ENCODE measurements around the gene SELL. TPM values are rescaled to one million over a fixed set of nuclear protein-coding genes. Genes with fewer than 3 reads are reported as not detected.

Gene SELL
- total RNA-seq, 2 experiments from 2014 or later, result 0.16 to 2.2 TPM

- no peak overlapping the region for H3K27ac ChIP-seq (ENCODE audit: low read depth, low read length, poor library complexity, severe bottlenecking)
- peak overlapping the region; percentile 23 for H2AFZ ChIP-seq (ENCODE audit: low read length)
- TF ChIP-seq CTCF (conservative IDR thresholded peaks at IDR 0.05; ENCODE audit: low read length) (no peak), EZH2phosphoT487 (IDR thresholded peaks at IDR 0.05; ENCODE audit: borderline replicate concordance, low read depth, low read length) (no peak)
- no peak overlapping the region for H3K4me3 ChIP-seq (ENCODE audit: low read depth, low read length, poor library complexity, severe bottlenecking)
- no peaks in the 10 kb centered on the region for H3K36me3 ChIP-seq (ENCODE audit: insufficient read depth, low read length)
- ChIA-PET POLR2A (interaction anchor here (0.5 to 2.3 kb wide), 9 partner anchors 10 to 599 kb away, joined by 3 to 14 read pairs (median 3); no protein-coding TSS in a partner anchor), CTCF (ENCODE audit: unreplicated experiment) (interaction anchor here (1.1 kb wide), 1 partner anchor 19 kb away, joined by 5 read pairs; no protein-coding TSS in a partner anchor)
- peaks cover 43% of the 10 kb centered on the region for H3K4me1 ChIP-seq (ENCODE audit: insufficient read depth, low read length, poor library complexity, severe bottlenecking)
- intact Hi-C loops (cut with micrococcal nuclease; ENCODE audit: unreplicated experiment), result no loop called here
- H3K9me2 ChIP-seq (ENCODE audit: insufficient read depth, low read length), result no peaks in the 10 kb centered on the region
- BruUV-seq (replicated peaks), result no TSS peak
- H4K20me1 ChIP-seq (ENCODE audit: insufficient read depth, low read length), result no peaks in the 10 kb centered on the region
- H3K4me2 ChIP-seq (ENCODE audit: low read length), result peak overlapping the region; percentile 40; the same call in 1 of the 2 replicates
- DNase-seq (ENCODE audit: low spot score), result peak; percentile 43
- H3K79me2 ChIP-seq (ENCODE audit: insufficient read depth, low read depth, low read length), result no peaks in the 10 kb centered on the region
- no peaks in the 10 kb centered on the region for H3K9me3 ChIP-seq (ENCODE audit: low read length)
Measured at GRCh38 chr1:169701261-169702005, 10.0 kb downstream of the SELL start.

GRCh38 chr1:169699707-169700106, 11.7 kb downstream of the SELL start:
- H3K9me2 ChIP-seq (ENCODE audit: insufficient read depth, low read length), result no peaks in the 10 kb centered on the region
- no peak overlapping the region for H3K4me3 ChIP-seq (ENCODE audit: low read depth, low read length, poor library complexity, severe bottlenecking)
- peaks cover 52% of the 10 kb centered on the region for H3K4me1 ChIP-seq (ENCODE audit: insufficient read depth, low read length, poor library complexity, severe bottlenecking)
- ChIA-PET CTCF (ENCODE audit: unreplicated experiment) (no interaction called here), POLR2A (interaction anchor here (1.1 to 1.4 kb wide), 3 partner anchors 11 to 149 kb away, joined by 3 read pairs; no protein-coding TSS in a partner anchor)
- H3K79me2 ChIP-seq (ENCODE audit: insufficient read depth, low read depth, low read length), result no peaks in the 10 kb centered on the region
- no peak overlapping the region for H3K4me2 ChIP-seq (ENCODE audit: low read length)
- TF ChIP-seq CTCF (conservative IDR thresholded peaks at IDR 0.05; ENCODE audit: low read length) (peak; percentile 17; the same call in 1 of the 2 replicates), EZH2phosphoT487 (IDR thresholded peaks at IDR 0.05; ENCODE audit: borderline replicate concordance, low read depth, low read length) (no peak)
- H4K20me1 ChIP-seq (ENCODE audit: insufficient read depth, low read length), result no peaks in the 10 kb centered on the region
- no peak for DNase-seq (ENCODE audit: low spot score)
- intact Hi-C loops (cut with micrococcal nuclease; ENCODE audit: unreplicated experiment), result loop anchor here (5.0 to 10.0 kb wide), 3 partner anchors 193 to 335 kb away; partner anchors contain the start of genes BLZF1, NME7, SCYL3 and SLC19A2
- no peak overlapping the region for H2AFZ ChIP-seq (ENCODE audit: low read length)
- H3K36me3 ChIP-seq (ENCODE audit: insufficient read depth, low read length), result no peaks in the 10 kb centered on the region
- no peak overlapping the region for H3K27ac ChIP-seq (ENCODE audit: low read depth, low read length, poor library complexity, severe bottlenecking)
- H3K9me3 ChIP-seq (ENCODE audit: low read length), result no peaks in the 10 kb centered on the region
- BruUV-seq (replicated peaks), result no TSS peak

GRCh38 chr1:169698976-169699375, 12.4 kb downstream of the SELL start:
- Histone ChIP-seq H3K36me3 (ENCODE audit: insufficient read depth, low read length) (no peaks in the 10 kb centered on the region), H4K20me1 (ENCODE audit: insufficient read depth, low read length) (no peaks in the 10 kb centered on the region), H3K9me3 (ENCODE audit: low read length) (no peaks in the 10 kb centered on the region), H3K27ac (ENCODE audit: low read depth, low read length, poor library complexity, severe bottlenecking) (no peak overlapping the region), H3K4me2 (ENCODE audit: low read length) (no peak overlapping the region), H3K4me3 (ENCODE audit: low read depth, low read length, poor library complexity, severe bottlenecking) (no peak overlapping the region), H2AFZ (ENCODE audit: low read length) (peak overlapping the region; percentile 48; the same call in 1 of the 2 replicates), H3K79me2 (ENCODE audit: insufficient read depth, low read depth, low read length) (no peaks in the 10 kb centered on the region), H3K9me2 (ENCODE audit: insufficient read depth, low read length) (no peaks in the 10 kb centered on the region), H3K4me1 (ENCODE audit: insufficient read depth, low read length, poor library complexity, severe bottlenecking) (peaks cover 59% of the 10 kb centered on the region)
- ChIA-PET CTCF (ENCODE audit: unreplicated experiment) (no interaction called here), POLR2A (interaction anchor here (0.7 to 1.1 kb wide), 4 partner anchors 10 to 1099 kb away, joined by 3 to 4 read pairs (median 4); no protein-coding TSS in a partner anchor)
- DNase-seq (ENCODE audit: low spot score), result no peak
- no TSS peak for BruUV-seq (replicated peaks)
- no peak for TF ChIP-seq CTCF (conservative IDR thresholded peaks at IDR 0.05; ENCODE audit: low read length)
- no peak for TF ChIP-seq EZH2phosphoT487 (IDR thresholded peaks at IDR 0.05; ENCODE audit: borderline replicate concordance, low read depth, low read length)
- intact Hi-C loops (cut with micrococcal nuclease; ENCODE audit: unreplicated experiment), result loop anchor here (5.0 to 10.0 kb wide), 3 partner anchors 193 to 334 kb away; partner anchors contain the start of genes BLZF1, NME7, SCYL3 and SLC19A2
